Keratinocyte (primary cell): ENCODE results near the gene TEX51. TPM values are rescaled to one million over a fixed set of nuclear protein-coding genes. Genes with fewer than 3 reads are reported as not detected.

Source experiments
- DNase-seq: peaks from one replicate; pipeline ENCODE4 v3.0.0-alpha.2; 2011; ENCODE audit warnings: low read depth, missing footprints, low spot score
- FAIRE-seq: peaks from 2 replicates; lab custom pipeline; 2011; peaks lifted over from hg19 to GRCh38; lab: Jason Lieb, UNC
- H2AFZ ChIP-seq: 2 replicates; pipeline ENCODE4 v1.6.0; 2012; ENCODE audit warnings: low read length, control low read depth, inconsistent platforms; ENCODE audit not compliant: control insufficient read depth
- H3K27ac ChIP-seq: 2 replicates; pipeline ENCODE4 v1.5.1; 2011; ENCODE audit warnings: low read length; ENCODE audit not compliant: control insufficient read depth, insufficient read depth
- H3K27me3 ChIP-seq: 3 replicates; pipeline ENCODE4 v1.6.0; 2011; ENCODE audit warnings: low read length; ENCODE audit not compliant: control insufficient read depth, insufficient read depth; ENCODE audit errors: extremely low read depth
- H3K36me3 ChIP-seq, 2 experiments: 2 replicates in 1 of 2; 3 replicates in 1 of 2; pipeline ENCODE4 v1.5.1; 2011; ENCODE audit warnings: low read length in 2 of 2, mild to moderate bottlenecking in 1 of 2; ENCODE audit not compliant: control insufficient read depth in 2 of 2, insufficient read depth in 2 of 2; ENCODE audit errors: extremely low read depth in 1 of 2
- H3K4me1 ChIP-seq: 3 replicates; pipeline ENCODE4 v1.5.1; 2011; ENCODE audit warnings: low read length; ENCODE audit not compliant: control insufficient read depth, insufficient read depth; ENCODE audit errors: extremely low read depth
- H3K4me2 ChIP-seq: 3 replicates; pipeline ENCODE4 v1.6.0; 2011; ENCODE audit warnings: low read depth, low read length; ENCODE audit not compliant: control insufficient read depth, insufficient read depth; ENCODE audit errors: extremely low read depth
- H3K4me3 ChIP-seq, 3 experiments: fragments of 200-600 bp in 1 of 3; sonication (generic) in 1 of 3; 2 replicates in 2 of 3; 3 replicates in 1 of 3; pipeline ENCODE4 v1.5.1; 2011 to 2016; ENCODE audit warnings: low read length in 3 of 3, mild to moderate bottlenecking in 3 of 3, control low read depth in 2 of 3, inconsistent platforms in 1 of 3, low read depth in 1 of 3, mixed read lengths in 1 of 3, mixed run types in 1 of 3, moderate library complexity in 1 of 3; ENCODE audit not compliant: control insufficient read depth in 2 of 3, insufficient read depth in 2 of 3; ENCODE audit errors: extremely low read depth in 1 of 3
- H3K79me2 ChIP-seq: 2 replicates; pipeline ENCODE4 v1.6.0; 2012; ENCODE audit warnings: low read length; ENCODE audit not compliant: control insufficient read depth, insufficient read depth
- H3K9ac ChIP-seq: 3 replicates; pipeline ENCODE4 v1.6.0; 2011; ENCODE audit warnings: low read length; ENCODE audit not compliant: control insufficient read depth, insufficient read depth; ENCODE audit errors: extremely low read depth
- H3K9me1 ChIP-seq: 3 replicates; pipeline ENCODE4 v1.6.0; 2011; ENCODE audit warnings: low read length; ENCODE audit not compliant: control insufficient read depth, insufficient read depth; ENCODE audit errors: extremely low read depth
- H3K9me3 ChIP-seq: 2 replicates; pipeline ENCODE4 v1.5.1; 2012; ENCODE audit warnings: low read depth, low read length; ENCODE audit not compliant: control insufficient read depth
- H4K20me1 ChIP-seq: 3 replicates; pipeline ENCODE4 v1.6.0; 2011; ENCODE audit warnings: low read length; ENCODE audit not compliant: control insufficient read depth, insufficient read depth; ENCODE audit errors: extremely low read depth
- EZH2 ChIP-seq: IDR thresholded peaks from one replicate; pipeline ENCODE4 v1.6.1; 2012; ENCODE audit warnings: inconsistent platforms, mild to moderate bottlenecking, low read length, moderate library complexity
- dilution Hi-C: fragments of 300-500 bp; cut with MboI; formaldehyde crosslinking; loops from one replicate; pipeline ENCODE4 v1.7.0; 2020; ENCODE audit warnings: low sequenced_read_pairs; ENCODE audit not compliant: extremely low pct_ligation_motif_present
- polyA plus RNA-seq, 5 experiments: library from polyadenylated mRNA; depleted of rRNA in 3 of 5; stranded (reverse) in 3 of 5; stranded (forward) in 1 of 5; unstranded in 1 of 5; fragments of >200 nt; gene quantifications; 1 replicate in 1 of 5; 2 replicates in 3 of 5; 3 replicates in 1 of 5; pipeline versions ENCODE4 v1.2.1 to v1.2.3, GENCODE V29; 2011 to 2012; ENCODE audit warnings: missing spikeins in 2 of 5, low read depth in 1 of 5, low replicate concordance in 1 of 5
- TF ChIP-seq, protein P1 (sequence below), 3 experiments: IDR thresholded peaks in 1 of 3; conservative IDR thresholded peaks in 1 of 3; optimal IDR thresholded peaks in 1 of 3; 2 replicates in 2 of 3; 3 replicates in 1 of 3; pipeline versions ENCODE3 to v1.5.1; 2011; ENCODE audit warnings: low read length in 3 of 3, mild to moderate bottlenecking in 3 of 3, moderate library complexity in 2 of 3, control low read depth in 1 of 3, inconsistent platforms in 1 of 3; ENCODE audit not compliant: insufficient read depth in 2 of 3; ENCODE audit errors: extremely low read depth in 1 of 3

Gene TEX51
- polyA plus RNA-seq, 1 donor (not counting 4 experiments of a cell fraction or from before 2014, with no cell fraction given) = not detected

- dilution Hi-C loops = no loop called here
Observed at GRCh38 chr2:126879348-126880298, 19.1 kb upstream of the TEX51 start.

GRCh38 chr2:126880324-126880723 is 18.4 kb upstream of the TEX51 start:
- no peak for TF ChIP-seq EZH2
- TF ChIP-seq, protein P1, sequence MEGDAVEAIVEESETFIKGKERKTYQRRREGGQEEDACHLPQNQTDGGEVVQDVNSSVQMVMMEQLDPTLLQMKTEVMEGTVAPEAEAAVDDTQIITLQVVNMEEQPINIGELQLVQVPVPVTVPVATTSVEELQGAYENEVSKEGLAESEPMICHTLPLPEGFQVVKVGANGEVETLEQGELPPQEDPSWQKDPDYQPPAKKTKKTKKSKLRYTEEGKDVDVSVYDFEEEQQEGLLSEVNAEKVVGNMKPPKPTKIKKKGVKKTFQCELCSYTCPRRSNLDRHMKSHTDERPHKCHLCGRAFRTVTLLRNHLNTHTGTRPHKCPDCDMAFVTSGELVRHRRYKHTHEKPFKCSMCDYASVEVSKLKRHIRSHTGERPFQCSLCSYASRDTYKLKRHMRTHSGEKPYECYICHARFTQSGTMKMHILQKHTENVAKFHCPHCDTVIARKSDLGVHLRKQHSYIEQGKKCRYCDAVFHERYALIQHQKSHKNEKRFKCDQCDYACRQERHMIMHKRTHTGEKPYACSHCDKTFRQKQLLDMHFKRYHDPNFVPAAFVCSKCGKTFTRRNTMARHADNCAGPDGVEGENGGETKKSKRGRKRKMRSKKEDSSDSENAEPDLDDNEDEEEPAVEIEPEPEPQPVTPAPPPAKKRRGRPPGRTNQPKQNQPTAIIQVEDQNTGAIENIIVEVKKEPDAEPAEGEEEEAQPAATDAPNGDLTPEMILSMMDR (optimal IDR thresholded peaks at IDR 0.05 in 1 of 3, IDR thresholded peaks at IDR 0.05 in 1 of 3, conservative IDR thresholded peaks at IDR 0.05 in 1 of 3; ENCODE audit: extremely low read depth in 1 of 3, insufficient read depth in 2 of 3, low read length in 3 of 3) = no peak
- Histone ChIP-seq H2AFZ (no peak overlapping the region), H3K4me2 (no peak overlapping the region), H3K9me3 (peaks cover 3% of the 10 kb centered on the region), H3K9me1 (no peaks in the 10 kb centered on the region), H3K27ac (no peak overlapping the region), H3K36me3 (no peaks in the 10 kb centered on the region), H3K9ac (no peak overlapping the region), H3K79me2 (no peaks in the 10 kb centered on the region), H3K27me3 (no peaks in the 10 kb centered on the region), H3K4me1 (no peaks in the 10 kb centered on the region), H3K4me3 (no peak overlapping the region), H4K20me1 (no peaks in the 10 kb centered on the region)
- dilution Hi-C loops = no loop called here
- FAIRE-seq (no peak), DNase-seq (no peak)

More at GRCh38 chr2:126879348-126880298, 19.1 kb upstream of the TEX51 start:
- Histone ChIP-seq H4K20me1 (no peaks in the 10 kb centered on the region), H3K36me3 (no peaks in the 10 kb centered on the region), H3K4me2 (no peak overlapping the region), H3K27me3 (no peaks in the 10 kb centered on the region), H2AFZ (no peak overlapping the region), H3K9ac (no peak overlapping the region), H3K9me1 (no peaks in the 10 kb centered on the region), H3K79me2 (no peaks in the 10 kb centered on the region), H3K4me1 (no peaks in the 10 kb centered on the region), H3K27ac (no peak overlapping the region), H3K4me3 (no peak overlapping the region), H3K9me3 (peaks cover 3% of the 10 kb centered on the region)
- TF ChIP-seq, protein P1 (optimal IDR thresholded peaks at IDR 0.05 in 1 of 3, IDR thresholded peaks at IDR 0.05 in 1 of 3, conservative IDR thresholded peaks at IDR 0.05 in 1 of 3; ENCODE audit: extremely low read depth in 1 of 3, insufficient read depth in 2 of 3, low read length in 3 of 3) = no peak
- no peak for TF ChIP-seq EZH2
- no peak for FAIRE-seq
- DNase-seq = no peak
